ENCODE data around the gene PGAP1. TPM values are rescaled to one million over a fixed set of nuclear protein-coding genes. Genes with fewer than 3 reads are reported as not detected.
A peak's percentile ranks its signal among the peaks of the same experiment; 100 is the strongest.

Gene PGAP1
- total RNA-seq, 2 donors from 2014 or later: 22.5 to 36.3 TPM

GRCh38 chr2:196961889-196962288 is 35.4 kb upstream of the PGAP1 start:
- ATAC-seq (replicated peaks in 1 of 2) (peak; percentile 80), DNase-seq (peak in 1 of 2 donors; percentile 20)
- Mint-ChIP-seq H3K36me3 (ENCODE audit: insufficient read depth in 2 of 2) (peaks cover 5 to 7% of the 10 kb centered on the region in 2 donors), H3K27me3 (ENCODE audit: low read depth) (no peaks in the 10 kb centered on the region), H3K9me3 (peaks cover 4 to 6% of the 10 kb centered on the region in 2 donors), H3K4me3 (peak overlapping the region; percentile 58 to 61), H3K4me1 (ENCODE audit: low read depth) (peaks cover 45% of the 10 kb centered on the region), H3K27ac (peak overlapping the region; percentile 34)

DNA sequence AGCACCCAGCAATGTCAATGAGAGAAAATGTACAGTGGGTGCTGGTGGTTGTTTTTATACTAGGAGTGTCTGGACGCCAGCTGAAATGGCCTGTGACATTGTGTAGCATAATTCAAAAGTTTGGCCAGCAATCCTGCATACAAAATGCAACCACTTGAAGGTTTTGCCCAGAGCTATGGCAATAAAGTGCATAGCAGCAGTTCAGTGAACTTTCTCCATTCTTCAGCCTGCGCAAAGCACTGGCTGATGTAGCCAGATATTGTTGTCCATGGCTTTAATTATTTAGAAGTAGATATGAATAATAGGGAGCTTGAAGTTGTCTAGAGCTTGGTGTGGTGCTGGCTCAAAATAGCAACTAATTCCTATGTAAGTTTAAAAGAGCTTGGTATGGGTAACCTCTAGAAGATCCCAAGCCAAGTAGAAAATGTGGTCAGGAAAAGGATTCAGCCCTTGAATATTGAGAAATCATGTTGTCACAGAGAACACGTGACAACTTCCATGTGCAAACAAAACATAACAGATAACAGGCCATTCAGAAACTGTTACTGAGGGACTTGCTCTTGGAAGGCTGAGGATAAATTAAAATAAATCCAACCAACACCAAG is 33.3 kb upstream of the PGAP1 start:
- Mint-ChIP-seq H3K27me3 (ENCODE audit: low read depth) (no peaks in the 10 kb centered on the region), H3K36me3 (ENCODE audit: insufficient read depth in 2 of 2) (peaks cover 5 to 7% of the 10 kb centered on the region in 2 donors), H3K9me3 (peaks cover 4 to 6% of the 10 kb centered on the region in 2 donors), H3K27ac (no peak overlapping the region), H3K4me3 (no peak overlapping the region), H3K4me1 (ENCODE audit: low read depth) (peaks cover 45% of the 10 kb centered on the region)
- no peak for DNase-seq
- no peak for ATAC-seq (replicated peaks in 1 of 2)

GRCh38 chr2:196959281-196959680 is 32.8 kb upstream of the PGAP1 start:
- Mint-ChIP-seq H3K27me3 (ENCODE audit: low read depth) (no peaks in the 10 kb centered on the region), H3K27ac (no peak overlapping the region)
- no peak for ATAC-seq (replicated peaks in 1 of 2)

GRCh38 chr2:196957881-196958525 is 31.5 kb upstream of the PGAP1 start:
- peaks cover 5 to 7% of the 10 kb centered on the region in 2 donors for H3K36me3 Mint-ChIP-seq (ENCODE audit: insufficient read depth in 2 of 2)
- DNase-seq (no peak), ATAC-seq (replicated peaks in 1 of 2) (no peak)
- no peaks in the 10 kb centered on the region for H3K27me3 Mint-ChIP-seq (ENCODE audit: low read depth)
- no peak overlapping the region for H3K27ac Mint-ChIP-seq
- H3K9me3 Mint-ChIP-seq: peaks cover 4 to 5% of the 10 kb centered on the region in 2 donors
- peaks cover 34% of the 10 kb centered on the region for H3K4me1 Mint-ChIP-seq (ENCODE audit: low read depth)
- no peak overlapping the region for H3K4me3 Mint-ChIP-seq

More at GRCh38 chr2:196959281-196959680, 32.8 kb upstream of the PGAP1 start:
- Mint-ChIP-seq H3K4me3 (no peak overlapping the region), H3K4me1 (ENCODE audit: low read depth) (peaks cover 45% of the 10 kb centered on the region), H3K36me3 (ENCODE audit: insufficient read depth in 2 of 2) (peaks cover 5 to 7% of the 10 kb centered on the region in 2 donors), H3K9me3 (peaks cover 4 to 6% of the 10 kb centered on the region in 2 donors)
- no peak for DNase-seq

GRCh38 chr2:196957442-196957841 is 30.9 kb upstream of the PGAP1 start:
- Mint-ChIP-seq H3K9me3 (peaks cover 3 to 4% of the 10 kb centered on the region in 2 donors), H3K27ac (no peak overlapping the region), H3K36me3 (ENCODE audit: insufficient read depth in 2 of 2) (peaks cover 5 to 7% of the 10 kb centered on the region in 2 donors), H3K4me1 (ENCODE audit: low read depth) (peaks cover 28% of the 10 kb centered on the region), H3K27me3 (ENCODE audit: low read depth) (no peaks in the 10 kb centered on the region), H3K4me3 (no peak overlapping the region)
- DNase-seq (no peak), ATAC-seq (replicated peaks in 1 of 2) (no peak)

DNA sequence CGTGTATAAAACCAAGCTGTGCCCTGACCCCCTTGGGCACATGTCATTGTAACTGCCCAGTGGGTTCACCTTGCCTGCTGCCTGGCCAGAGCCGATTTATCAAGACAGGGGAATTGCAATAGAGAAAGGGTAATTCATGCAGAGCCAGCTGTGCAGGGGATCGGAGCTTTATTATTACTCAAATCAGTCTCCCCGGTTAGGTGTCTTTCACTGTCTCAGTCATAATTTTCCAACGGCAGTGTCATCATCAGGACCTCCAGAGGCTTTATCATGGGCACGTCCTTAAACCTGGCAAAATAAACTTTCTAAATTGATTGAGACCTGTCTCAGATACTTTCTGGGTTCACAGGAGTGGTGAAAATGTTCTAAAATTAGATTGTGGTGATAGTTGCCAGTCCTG is 29.6 kb upstream of the PGAP1 start:
- Mint-ChIP-seq H3K4me3 (no peak overlapping the region), H3K27me3 (ENCODE audit: low read depth) (peaks cover 6% of the 10 kb centered on the region), H3K4me1 (ENCODE audit: low read depth) (peaks cover 22% of the 10 kb centered on the region), H3K27ac (no peak overlapping the region), H3K9me3 (peaks cover 3 to 4% of the 10 kb centered on the region in 2 donors), H3K36me3 (ENCODE audit: insufficient read depth in 2 of 2) (peaks cover 5 to 7% of the 10 kb centered on the region in 2 donors)
- no peak for DNase-seq
- no peak for ATAC-seq (replicated peaks in 1 of 2)

- Mint-ChIP-seq H3K9me3 (peaks cover 3% of the 10 kb centered on the region in 2 donors), H3K27ac (no peak overlapping the region), H3K4me1 (ENCODE audit: low read depth) (peaks cover 26% of the 10 kb centered on the region), H3K36me3 (ENCODE audit: insufficient read depth in 2 of 2) (peaks cover 5 to 7% of the 10 kb centered on the region in 2 donors), H3K27me3 (ENCODE audit: low read depth) (peaks cover 6% of the 10 kb centered on the region), H3K4me3 (no peak overlapping the region)
- ATAC-seq (replicated peaks in 1 of 2): no peak
- DNase-seq: no peak
These were observed 28.5 kb upstream of the PGAP1 start for GRCh38 chr2:196955036-196955435.

GRCh38 chr2:196954001-196954400 is 27.5 kb upstream of the PGAP1 start:
- H3K9me3 Mint-ChIP-seq: peaks cover 3% of the 10 kb centered on the region in 2 donors
- ATAC-seq (replicated peaks in 1 of 2) (no peak), DNase-seq (no peak)
- peaks cover 30% of the 10 kb centered on the region for H3K4me1 Mint-ChIP-seq (ENCODE audit: low read depth)
- no peak overlapping the region for H3K27ac Mint-ChIP-seq
- peaks cover 3 to 4% of the 10 kb centered on the region in 2 donors for H3K36me3 Mint-ChIP-seq (ENCODE audit: insufficient read depth in 2 of 2)
- no peak overlapping the region for H3K4me3 Mint-ChIP-seq
- peaks cover 6% of the 10 kb centered on the region for H3K27me3 Mint-ChIP-seq (ENCODE audit: low read depth)

DNA sequence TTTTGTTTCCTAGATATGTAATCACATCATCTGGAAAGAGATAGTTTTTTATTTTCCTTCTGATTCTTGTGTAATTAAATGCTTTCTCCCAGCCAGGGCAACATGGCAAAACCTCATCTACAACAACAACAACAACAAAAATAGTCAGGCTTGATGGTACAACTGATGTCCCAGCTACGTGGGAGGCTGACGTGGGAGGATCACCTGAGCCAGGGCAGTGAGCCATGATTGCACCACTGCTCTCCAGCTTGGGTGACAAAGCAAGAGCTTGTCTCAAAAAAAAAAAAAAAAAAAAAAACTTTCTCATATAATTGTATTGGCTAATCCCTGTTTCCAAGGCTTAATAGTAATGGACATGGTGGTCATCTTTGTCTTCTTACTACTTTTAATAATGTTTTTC is 26.4 kb upstream of the PGAP1 start:
- Mint-ChIP-seq H3K27ac (no peak overlapping the region), H3K4me1 (ENCODE audit: low read depth) (peaks cover 23% of the 10 kb centered on the region), H3K9me3 (no peaks in the 10 kb centered on the region), H3K4me3 (no peak overlapping the region), H3K36me3 (ENCODE audit: insufficient read depth in 2 of 2) (no peaks in the 10 kb centered on the region), H3K27me3 (ENCODE audit: low read depth) (peaks cover 6% of the 10 kb centered on the region)
- DNase-seq: no peak
- ATAC-seq (replicated peaks in 1 of 2): no peak

- DNase-seq: no peak
- H3K4me3 Mint-ChIP-seq: no peak overlapping the region
- no peak overlapping the region for H3K27ac Mint-ChIP-seq
- ATAC-seq (replicated peaks in 1 of 2): no peak
- H3K9me3 Mint-ChIP-seq: no peaks in the 10 kb centered on the region
- peaks cover 6% of the 10 kb centered on the region for H3K27me3 Mint-ChIP-seq (ENCODE audit: low read depth)
- peaks cover 18% of the 10 kb centered on the region for H3K4me1 Mint-ChIP-seq (ENCODE audit: low read depth)
- no peaks in the 10 kb centered on the region for H3K36me3 Mint-ChIP-seq (ENCODE audit: insufficient read depth in 2 of 2)
These were observed 25.5 kb upstream of the PGAP1 start for GRCh38 chr2:196951973-196952372.

DNA sequence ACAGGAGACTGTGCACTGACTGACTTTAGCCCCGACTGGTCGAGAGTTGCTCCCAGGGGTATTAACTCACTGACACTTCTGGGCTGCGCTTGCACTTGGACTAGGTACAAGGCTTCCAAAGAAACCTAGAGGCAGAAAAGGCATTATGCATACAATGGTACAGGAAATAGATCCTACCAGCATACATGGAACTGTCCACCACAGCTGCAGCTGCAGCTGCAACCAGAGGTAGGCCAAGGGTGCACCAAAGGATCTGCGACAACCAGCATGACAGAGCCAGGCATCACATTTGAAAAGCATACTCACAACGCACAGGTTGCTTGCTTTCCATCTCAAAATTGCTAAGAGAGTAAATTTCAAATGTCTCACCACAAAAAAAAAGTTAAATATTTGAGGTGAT is 22.6 kb upstream of the PGAP1 start:
- ATAC-seq (replicated peaks in 1 of 2) (no peak), DNase-seq (no peak)
- H3K27me3 Mint-ChIP-seq (ENCODE audit: low read depth): peaks cover 6% of the 10 kb centered on the region
- H3K4me3 Mint-ChIP-seq: no peak overlapping the region
- peaks cover 18% of the 10 kb centered on the region for H3K4me1 Mint-ChIP-seq (ENCODE audit: low read depth)
- no peak overlapping the region for H3K27ac Mint-ChIP-seq
- no peaks in the 10 kb centered on the region for H3K9me3 Mint-ChIP-seq
- H3K36me3 Mint-ChIP-seq (ENCODE audit: insufficient read depth in 2 of 2): no peaks in the 10 kb centered on the region

GRCh38 chr2:196944570-196944969 is 18.1 kb upstream of the PGAP1 start:
- no peak for ATAC-seq (replicated peaks in 1 of 2)
- DNase-seq: no peak
- Mint-ChIP-seq H3K27me3 (ENCODE audit: low read depth) (peaks cover 7% of the 10 kb centered on the region), H3K4me3 (no peak overlapping the region), H3K27ac (no peak overlapping the region), H3K36me3 (ENCODE audit: insufficient read depth in 2 of 2) (no peaks in the 10 kb centered on the region), H3K9me3 (no peaks in the 10 kb centered on the region), H3K4me1 (ENCODE audit: low read depth) (peaks cover 7% of the 10 kb centered on the region)

DNA sequence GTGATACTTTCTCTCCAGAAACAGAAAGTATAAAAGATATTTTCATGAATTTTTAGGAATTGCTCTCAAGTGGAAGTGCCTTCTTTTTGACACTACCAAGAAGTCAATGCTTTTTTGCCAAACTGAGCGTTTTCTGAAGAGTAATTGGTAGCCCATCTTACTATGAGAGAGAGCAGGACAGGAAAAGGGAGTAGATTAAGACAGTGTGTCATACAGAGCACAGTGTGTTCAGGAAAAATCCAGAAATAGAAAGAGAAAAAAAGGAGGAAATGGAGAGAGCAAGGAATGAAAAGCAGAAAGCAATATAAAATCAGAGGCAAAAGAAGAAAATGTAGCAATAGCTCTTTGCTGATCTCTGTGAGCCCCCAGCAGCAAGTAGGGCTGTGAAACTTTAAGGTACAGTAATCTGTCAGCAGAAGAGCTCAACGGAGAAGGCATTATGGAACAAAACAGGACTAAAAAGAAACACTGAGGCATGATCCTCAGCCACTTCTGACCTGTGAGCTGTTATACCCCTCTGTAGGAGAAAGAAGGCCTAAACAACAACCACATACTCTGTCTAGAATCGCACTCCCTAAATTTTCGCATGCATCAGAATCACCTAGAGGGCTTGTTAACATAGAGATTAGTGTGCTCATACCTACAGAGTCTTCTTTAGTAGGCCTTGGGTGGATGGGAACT is 15.0 kb upstream of the PGAP1 start:
- no peak overlapping the region for H3K4me3 Mint-ChIP-seq
- no peaks in the 10 kb centered on the region for H3K9me3 Mint-ChIP-seq
- no peak for DNase-seq
- peaks cover 7% of the 10 kb centered on the region for H3K27me3 Mint-ChIP-seq (ENCODE audit: low read depth)
- no peaks in the 10 kb centered on the region for H3K36me3 Mint-ChIP-seq (ENCODE audit: insufficient read depth in 2 of 2)
- peaks cover 7% of the 10 kb centered on the region for H3K4me1 Mint-ChIP-seq (ENCODE audit: low read depth)
- no peak overlapping the region for H3K27ac Mint-ChIP-seq
- no peak for ATAC-seq (replicated peaks in 1 of 2)

Data from activated T-cell treated with anti-CD3 and anti-CD28 coated beads, Interleukin-2, amount 50 U/mL, for 72 hours (primary cell).